ENCODE results near the gene RAPGEF2. TPM values are rescaled to one million over a fixed set of nuclear protein-coding genes. Genes with fewer than 3 reads are reported as not detected.
A peak's percentile ranks its signal among the peaks of the same experiment; 100 is the strongest.

Gene RAPGEF2
- total and polyA plus RNA-seq, 8 donors: 4.3 to 27.5 (median 13.9) TPM

- intact Hi-C loops (cut with DNase I): loop anchor here in 1 of 3 donors (5.0 to 10.0 kb wide), 2 partner anchors 347 to 480 kb away; partner anchors contain the start of gene PPID
- no peak for TF ChIP-seq CTCF (IDR thresholded peaks at IDR 0.05)
These were observed 101.7 kb downstream of the RAPGEF2 start for GRCh38 chr4:159204566-159204965.

GRCh38 chr4:159205466-159205865, 102.6 kb downstream of the RAPGEF2 start:
- TF ChIP-seq CTCF (IDR thresholded peaks at IDR 0.05): no peak
- no peak for DNase-seq
- FAIRE-seq: no peak
- H3K4me1 ChIP-seq: peaks cover 0 to 5% (median 0%) of the 10 kb centered on the region in 3 donors
- H3K9me3 ChIP-seq: no peaks in the 10 kb centered on the region
- ATAC-seq: no peak
- H3K27me3 ChIP-seq: no peaks in the 10 kb centered on the region
- intact Hi-C loops (cut with DNase I): loop anchor here in 1 of 3 donors (10.0 kb wide), 1 partner anchor 481 kb away; the partner anchor contains the start of gene PPID
- no peak overlapping the region for H3K4me3 ChIP-seq
- no peak overlapping the region for H3K27ac ChIP-seq
- H3K36me3 ChIP-seq: no peaks in the 10 kb centered on the region
- 95 to 99% methylated on average over 3 of the region's 3 CpGs for WGBS, 2 donors

More at GRCh38 chr4:159204566-159204965, 101.7 kb downstream of the RAPGEF2 start:
- ATAC-seq (no peak), FAIRE-seq (no peak), DNase-seq (no peak)
- WGBS, 2 donors: 74 to 80% methylated on average over 6 of the region's 6 CpGs
- H3K9me3 ChIP-seq: no peaks in the 10 kb centered on the region
- H3K27ac ChIP-seq: no peak overlapping the region
- no peaks in the 10 kb centered on the region for H3K36me3 ChIP-seq
- H3K4me3 ChIP-seq: no peak overlapping the region
- H3K4me1 ChIP-seq: peaks cover 0 to 5% (median 0%) of the 10 kb centered on the region in 3 donors
- no peaks in the 10 kb centered on the region for H3K27me3 ChIP-seq

GRCh38 chr4:159206427-159206871, 103.6 kb downstream of the RAPGEF2 start:
- Histone ChIP-seq H3K4me3 (no peak overlapping the region), H3K36me3 (no peaks in the 10 kb centered on the region), H3K27ac (no peak overlapping the region), H3K9me3 (no peaks in the 10 kb centered on the region), H3K4me1 (peaks cover 0 to 5% (median 0%) of the 10 kb centered on the region in 3 donors), H3K27me3 (no peaks in the 10 kb centered on the region)
- WGBS, 2 donors: 50 to 55% methylated on average over 4 of the region's 4 CpGs
- FAIRE-seq: no peak
- intact Hi-C loops (cut with DNase I): loop anchor here in 1 of 3 donors (10.0 kb wide), 1 partner anchor 482 kb away; the partner anchor contains the start of gene PPID
- no peak for TF ChIP-seq CTCF (IDR thresholded peaks at IDR 0.05)
- no peak for DNase-seq
- ATAC-seq: peak in 2 of 4 donors; percentile 28 to 31

DNA sequence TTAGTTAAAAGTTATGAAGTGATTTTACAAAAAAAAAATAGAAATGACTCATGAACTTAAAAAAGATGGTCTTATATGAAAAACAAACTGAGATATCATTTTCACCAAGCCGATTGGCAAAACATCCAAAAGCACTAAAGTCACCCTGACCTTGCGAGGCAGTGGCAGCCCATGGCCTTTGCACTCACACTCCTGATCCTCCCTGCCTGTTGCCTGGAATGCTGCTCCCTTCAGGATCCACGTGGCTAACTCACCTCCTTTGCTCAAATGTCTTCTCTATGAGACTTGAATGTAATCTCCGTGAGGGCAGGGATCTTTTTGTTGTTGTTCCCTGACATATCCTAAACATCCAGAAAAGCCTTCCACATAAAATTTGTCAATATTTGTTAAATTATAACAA, 106.4 kb downstream of the RAPGEF2 start:
- ATAC-seq (no peak), DNase-seq (no peak), FAIRE-seq (no peak)
- H3K27me3 ChIP-seq: no peaks in the 10 kb centered on the region
- no peak for TF ChIP-seq CTCF (IDR thresholded peaks at IDR 0.05)
- peaks cover 0 to 5% (median 0%) of the 10 kb centered on the region in 3 donors for H3K4me1 ChIP-seq
- no peak overlapping the region for H3K4me3 ChIP-seq
- 90 to 94% methylated on average over 4 of the region's 4 CpGs for WGBS, 2 donors
- intact Hi-C loops (cut with DNase I): loop anchor here in 1 of 3 donors (10.0 kb wide), 1 partner anchor 484 kb away; the partner anchor contains the start of gene PPID
- no peaks in the 10 kb centered on the region for H3K9me3 ChIP-seq
- H3K36me3 ChIP-seq: no peaks in the 10 kb centered on the region
- H3K27ac ChIP-seq: no peak overlapping the region

DNA sequence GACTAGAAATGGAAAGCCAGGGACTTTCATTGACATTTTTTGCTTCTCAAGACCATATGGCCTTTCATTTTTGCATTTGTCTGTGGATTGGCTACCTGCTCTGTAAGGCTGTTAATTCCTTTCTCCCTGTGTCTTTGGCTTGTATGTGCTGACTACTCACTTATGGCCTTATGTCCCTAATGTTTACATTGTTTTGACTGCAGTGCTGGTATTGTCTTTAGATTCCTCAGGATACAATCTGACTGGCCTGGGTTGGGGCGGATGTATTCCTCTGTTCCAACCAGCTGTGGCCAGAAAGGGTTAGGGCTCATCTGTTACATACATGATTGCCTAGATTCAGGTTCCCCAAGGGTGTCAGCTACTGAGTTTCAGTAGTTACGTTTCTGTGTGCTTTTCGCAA, 108.1 kb downstream of the RAPGEF2 start:
- FAIRE-seq (no peak), ATAC-seq (no peak), DNase-seq (no peak)
- Histone ChIP-seq H3K27me3 (no peaks in the 10 kb centered on the region), H3K27ac (no peak overlapping the region), H3K9me3 (no peaks in the 10 kb centered on the region), H3K4me3 (no peak overlapping the region), H3K4me1 (peaks cover 0 to 5% (median 0%) of the 10 kb centered on the region in 3 donors), H3K36me3 (no peaks in the 10 kb centered on the region)
- 93 to 95% methylated on average over 3 of the region's 3 CpGs for WGBS, 2 donors
- no peak for TF ChIP-seq CTCF (IDR thresholded peaks at IDR 0.05)
- intact Hi-C loops (cut with DNase I): no loop called here
